Upper lobe of right lung (tissue), 1 donor: ENCODE data around the gene PCDHA5. TPM values are rescaled to one million over a fixed set of nuclear protein-coding genes. Genes with fewer than 3 reads are reported as not detected.
"Not testable (repeated sequence)": the region's sequence is repeated elsewhere in the genome, so short reads cannot be mapped to it uniquely, and the experiment has no call there.

Experiments used
- ATAC-seq: fragments of 200-7000 bp; cut with Tn5 transposase; one replicate; pipeline ENCODE4 v1.9.1; 2020; ENCODE audit warnings: mild to moderate bottlenecking, moderate library complexity
- DNase-seq: peaks from one replicate; pipeline ENCODE4 v3.0.0-alpha.2; 2020
- H3K27ac ChIP-seq: fragments of 200-600 bp; one replicate; pipeline ENCODE4 v1.8.0; 2022
- H3K27me3 ChIP-seq: fragments of 200-600 bp; one replicate; pipeline ENCODE4 v1.8.0; 2022; ENCODE audit warnings: mild to moderate bottlenecking
- H3K36me3 ChIP-seq: fragments of 200-600 bp; one replicate; pipeline ENCODE4 v1.8.0; 2022
- H3K4me1 ChIP-seq: fragments of 200-600 bp; one replicate; pipeline ENCODE4 v1.8.0; 2022
- H3K4me3 ChIP-seq: fragments of 200-600 bp; one replicate; pipeline ENCODE4 v1.8.0; 2022; ENCODE audit warnings: mild to moderate bottlenecking
- H3K9me3 ChIP-seq: fragments of 200-600 bp; one replicate; pipeline ENCODE4 v1.8.0; 2022
- CTCF ChIP-seq: fragments of 200-600 bp; IDR thresholded peaks from one replicate; pipeline ENCODE4 v1.8.0; 2022; ENCODE audit warnings: antibody characterized with exemption
- intact Hi-C: fragments of 100-400 bp; cut with DNase I; formaldehyde crosslinking; loops from one replicate; pipeline ENCODE4 v1.11.0; 2022
- total RNA-seq: library from RNA; stranded (reverse); fragmentation: NEBNext Ultra II Directional; extraction: Animal tissue kit (Norgen Biotek cat#: 25700); gene quantifications from one replicate; pipeline ENCODE4 v1.2.1, GENCODE V29; 2021
- donor health status: DM: no; HTN: yes; CAD: no; lungs with severe emphysema.

Gene PCDHA5
- total RNA-seq, 1 donor from 2014 or later = 0.43 TPM

GRCh38 chr5:140823475-140823874 lies 2.1 kb downstream of the PCDHA5 start:
- TF ChIP-seq CTCF = no peak
- intact Hi-C loops = no loop called here
- no peaks in the 10 kb centered on the region for H3K36me3 ChIP-seq
- DNase-seq = no peak
- H3K4me3 ChIP-seq = no peak overlapping the region
- no peak overlapping the region for H3K27ac ChIP-seq
- H3K9me3 ChIP-seq = peaks cover 5% of the 10 kb centered on the region
- H3K27me3 ChIP-seq = peaks cover 13% of the 10 kb centered on the region
- no peaks in the 10 kb centered on the region for H3K4me1 ChIP-seq
- no peak for ATAC-seq

- intact Hi-C loops = no loop called here
- Histone ChIP-seq H3K36me3 (no peaks in the 10 kb centered on the region), H3K27me3 (peaks cover 14% of the 10 kb centered on the region), H3K4me1 (no peaks in the 10 kb centered on the region), H3K4me3 (peak within 1 kb of the TSS; percentile 6), H3K9me3 (peaks cover 5% of the 10 kb centered on the region), H3K27ac (no peak within 1 kb of the TSS)
- no peak for ATAC-seq
- no peak for TF ChIP-seq CTCF
- DNase-seq = no peak
Measured at GRCh38 chr5:140827704-140828361, 6.4 kb downstream of the PCDHA5 start, which contains the start of gene PCDHA6. PCDHA6 (plus strand) TSS chr5:140827960; CDS start chr5:140828092, 132 bp downstream.

GRCh38 chr5:140828362-140828737 lies 6.9 kb downstream of the PCDHA5 start:
- ATAC-seq (no peak), DNase-seq (no peak)
- Histone ChIP-seq H3K4me1 (no peaks in the 10 kb centered on the region), H3K4me3 (peak overlapping the region; percentile 6), H3K36me3 (no peaks in the 10 kb centered on the region), H3K27ac (no peak overlapping the region), H3K27me3 (peaks cover 17% of the 10 kb centered on the region), H3K9me3 (peaks cover 5% of the 10 kb centered on the region)
- intact Hi-C loops = no loop called here
- no peak for TF ChIP-seq CTCF

- intact Hi-C loops, ATAC-seq, DNase-seq: not testable (repeated sequence)
Measured at GRCh38 chr5:140829511-140830501, 8.4 kb downstream of the PCDHA5 start.

GRCh38 chr5:140833993-140834392 lies 12.6 kb downstream of the PCDHA5 start, which contains the start of gene PCDHA7:
PCDHA7 (plus strand) TSS chr5:140834269; CDS start chr5:140834384, 115 bp downstream.
- H3K9me3 ChIP-seq = no peaks in the 10 kb centered on the region
- H3K4me1 ChIP-seq = no peaks in the 10 kb centered on the region
- H3K4me3 ChIP-seq = peak within 1 kb of the TSS; percentile 0
- no peaks in the 10 kb centered on the region for H3K36me3 ChIP-seq
- DNase-seq (no peak), ATAC-seq (no peak)
- peaks cover 11% of the 10 kb centered on the region for H3K27me3 ChIP-seq
- TF ChIP-seq CTCF = peak; percentile 21
- intact Hi-C loops = no loop called here
- no peak within 1 kb of the TSS for H3K27ac ChIP-seq

More at GRCh38 chr5:140829511-140830501, 8.4 kb downstream of the PCDHA5 start:
- H3K27ac ChIP-seq, H3K4me3 ChIP-seq, H3K9me3 ChIP-seq, H3K36me3 ChIP-seq, H3K4me1 ChIP-seq: not testable (repeated sequence)
- peaks cover 17% of the 10 kb centered on the region for H3K27me3 ChIP-seq

GRCh38 chr5:140834439-140835008 lies 13.1 kb downstream of the PCDHA5 start:
- DNase-seq, intact Hi-C loops, ATAC-seq, H3K27ac ChIP-seq, H3K36me3 ChIP-seq, H3K4me1 ChIP-seq, H3K9me3 ChIP-seq: not testable (repeated sequence)
- Histone ChIP-seq H3K4me3 (peak overlapping the region; percentile 0), H3K27me3 (peaks cover 15% of the 10 kb centered on the region)
